GM18907 (cell line): Measurements from ENCODE around the gene MYH9.
"Not testable (repeated sequence)": the region's sequence is repeated elsewhere in the genome, so short reads cannot be mapped to it uniquely, and the experiment has no call there.

ENCODE experiments used
- ATAC-seq: cut with Tn5 transposase; IDR thresholded peaks from one replicate; pipeline ENCODE4 v1.9.1; 2021; ENCODE audit warnings: mild to moderate bottlenecking, moderate library complexity; ENCODE audit not compliant: unreplicated experiment

The MYH9 gene

GRCh38 chr22:36298118-36298517 is 89.6 kb downstream of the MYH9 start:
- ATAC-seq = no peak

- no peak for ATAC-seq
These were observed 90.2 kb downstream of the MYH9 start for GRCh38 chr22:36297568-36297967.

- no peak for ATAC-seq
These were observed 91.1 kb downstream of the MYH9 start for GRCh38 chr22:36296690-36297089.

- ATAC-seq = no peak
These were observed 92.5 kb downstream of the MYH9 start for GRCh38 chr22:36295247-36295646.

- ATAC-seq = no peak
These were observed 93.0 kb downstream of the MYH9 start for GRCh38 chr22:36294801-36295200.

GRCh38 chr22:36294293-36294620 is 93.5 kb downstream of the MYH9 start:
- ATAC-seq = no peak

- ATAC-seq = no peak
These were observed 94.0 kb downstream of the MYH9 start for GRCh38 chr22:36293606-36294292.

GRCh38 chr22:36292823-36293530 is 94.8 kb downstream of the MYH9 start:
- ATAC-seq = no peak

GRCh38 chr22:36291831-36292740 is 95.7 kb downstream of the MYH9 start:
- no peak for ATAC-seq

GRCh38 chr22:36290391-36291075 is 97.2 kb downstream of the MYH9 start:
- ATAC-seq = not testable (repeated sequence)

GRCh38 chr22:36289948-36290371 is 97.8 kb downstream of the MYH9 start:
- ATAC-seq = not testable (repeated sequence)

GRCh38 chr22:36289406-36289870 is 98.3 kb downstream of the MYH9 start:
- ATAC-seq = no peak

GRCh38 chr22:36288571-36289405 is 99.0 kb downstream of the MYH9 start:
- ATAC-seq = no peak

GRCh38 chr22:36287881-36288515 is 99.8 kb downstream of the MYH9 start:
- ATAC-seq = no peak

- ATAC-seq = no peak
These were observed 101.4 kb downstream of the MYH9 start for GRCh38 chr22:36286096-36286957.

- no peak for ATAC-seq
These were observed 102.2 kb downstream of the MYH9 start for GRCh38 chr22:36285545-36285944.

GRCh38 chr22:36285017-36285416 is 102.8 kb downstream of the MYH9 start:
- ATAC-seq = no peak

- ATAC-seq = no peak
These were observed 103.6 kb downstream of the MYH9 start for GRCh38 chr22:36284171-36284571.
